ENCODE data around the gene CFAP97D2.
A peak's percentile ranks its signal among the peaks of the same experiment; 100 is the strongest.
"Not testable (repeated sequence)": the region's sequence is repeated elsewhere in the genome, so short reads cannot be mapped to it uniquely, and the experiment has no call there.

The CFAP97D2 gene

GRCh38 chr13:114158869-114159666 lies 20.0 kb upstream of the CFAP97D2 start:
- H3K23ac ChIP-seq (ENCODE audit: low read length in 2 of 2); H2BK120ac ChIP-seq (ENCODE audit: low read depth, low read length); H3K18ac ChIP-seq (ENCODE audit: low read depth in 1 of 2, low read length in 2 of 2); H3K4me3 ChIP-seq (ENCODE audit: insufficient read depth in 1 of 2, low read depth in 1 of 2, low read length in 2 of 2); H3K4ac ChIP-seq (ENCODE audit: low read depth in 1 of 2, low read length in 2 of 2); DNase-seq; H3K79me1 ChIP-seq (replicated peaks; ENCODE audit: low read length, poor library complexity, severe bottlenecking); H4K91ac ChIP-seq (ENCODE audit: low read length); H3K9ac ChIP-seq (ENCODE audit: low read length); H3K4me2 ChIP-seq (ENCODE audit: low read length, poor library complexity, severe bottlenecking); H2BK15ac ChIP-seq (ENCODE audit: low read depth, poor library complexity, severe bottlenecking); H2BK5ac ChIP-seq (ENCODE audit: low read depth, low read length, poor library complexity, severe bottlenecking); H2AK5ac ChIP-seq (ENCODE audit: low read length, severe bottlenecking); H3K14ac ChIP-seq (ENCODE audit: low read length in 2 of 2); H3K4me1 ChIP-seq (ENCODE audit: control insufficient read depth, insufficient read depth, low read depth, low read length); H3K36me3 ChIP-seq (ENCODE audit: control insufficient read depth in 1 of 2, insufficient read depth in 2 of 2, low read depth in 1 of 2, low read length in 2 of 2); H3K27ac ChIP-seq (ENCODE audit: low read length, poor library complexity, severe bottlenecking); H2BK12ac ChIP-seq (ENCODE audit: low read length in 2 of 2); H3K9me3 ChIP-seq (ENCODE audit: control insufficient read depth, low read length); H2AFZ ChIP-seq (ENCODE audit: low read depth, low read length); H4K8ac ChIP-seq (ENCODE audit: low read length): not testable (repeated sequence)
- H3K27me3 ChIP-seq (ENCODE audit: control insufficient read depth in 1 of 2, insufficient read depth in 1 of 2, low read length in 2 of 2): peaks cover 30 to 54% of the 10 kb centered on the region in 2 experiments
- 81% methylated on average over 13 of the region's 13 CpGs for WGBS

GRCh38 chr13:114161028-114161556 lies 18.0 kb upstream of the CFAP97D2 start:
- Histone ChIP-seq H2BK12ac (ENCODE audit: low read length in 2 of 2) (no peak overlapping the region), H3K9me3 (ENCODE audit: control insufficient read depth, low read length) (no peaks in the 10 kb centered on the region), H3K4me3 (ENCODE audit: insufficient read depth in 1 of 2, low read depth in 1 of 2, low read length in 2 of 2) (no peak overlapping the region), H3K4me1 (ENCODE audit: control insufficient read depth, insufficient read depth, low read depth, low read length) (peaks cover 1% of the 10 kb centered on the region), H3K9ac (ENCODE audit: low read length) (no peak overlapping the region), H3K14ac (ENCODE audit: low read length in 2 of 2) (no peak overlapping the region), H3K27me3 (ENCODE audit: control insufficient read depth in 1 of 2, insufficient read depth in 1 of 2, low read length in 2 of 2) (peaks cover 46 to 75% of the 10 kb centered on the region in 2 experiments), H3K79me1 (replicated peaks; ENCODE audit: low read length, poor library complexity, severe bottlenecking) (no peaks in the 10 kb centered on the region), H2BK120ac (ENCODE audit: low read depth, low read length) (no peak overlapping the region), H2AFZ (ENCODE audit: low read depth, low read length) (no peak overlapping the region), H4K91ac (ENCODE audit: low read length) (no peak overlapping the region), H3K4me2 (ENCODE audit: low read length, poor library complexity, severe bottlenecking) (no peak overlapping the region), H3K27ac (ENCODE audit: low read length, poor library complexity, severe bottlenecking) (no peak overlapping the region), H4K8ac (ENCODE audit: low read length) (no peak overlapping the region), H2AK5ac (ENCODE audit: low read length, severe bottlenecking) (no peak overlapping the region), H3K18ac (ENCODE audit: low read depth in 1 of 2, low read length in 2 of 2) (no peak overlapping the region), H3K23ac (ENCODE audit: low read length in 2 of 2) (no peak overlapping the region), H3K36me3 (ENCODE audit: control insufficient read depth in 1 of 2, insufficient read depth in 2 of 2, low read depth in 1 of 2, low read length in 2 of 2) (no peaks in the 10 kb centered on the region), H3K4ac (ENCODE audit: low read depth in 1 of 2, low read length in 2 of 2) (no peak overlapping the region), H2BK15ac (ENCODE audit: low read depth, poor library complexity, severe bottlenecking) (no peak overlapping the region), H2BK5ac (ENCODE audit: low read depth, low read length, poor library complexity, severe bottlenecking) (no peak overlapping the region)
- WGBS: 95% methylated on average over 47 of the region's 47 CpGs
- no peak for DNase-seq

GRCh38 chr13:114161644-114162532 lies 17.2 kb upstream of the CFAP97D2 start:
- peaks cover 46 to 70% of the 10 kb centered on the region in 2 experiments for H3K27me3 ChIP-seq (ENCODE audit: control insufficient read depth in 1 of 2, insufficient read depth in 1 of 2, low read length in 2 of 2)
- no peak overlapping the region for H2BK12ac ChIP-seq (ENCODE audit: low read length in 2 of 2)
- no peak overlapping the region for H2AK5ac ChIP-seq (ENCODE audit: low read length, severe bottlenecking)
- no peak overlapping the region for H4K8ac ChIP-seq (ENCODE audit: low read length)
- peaks cover 1% of the 10 kb centered on the region for H3K4me1 ChIP-seq (ENCODE audit: control insufficient read depth, insufficient read depth, low read depth, low read length)
- WGBS: 79% methylated on average over 32 of the region's 32 CpGs
- H3K9me3 ChIP-seq (ENCODE audit: control insufficient read depth, low read length): no peaks in the 10 kb centered on the region
- no peak overlapping the region for H4K91ac ChIP-seq (ENCODE audit: low read length)
- no peak overlapping the region for H3K18ac ChIP-seq (ENCODE audit: low read depth in 1 of 2, low read length in 2 of 2)
- H3K27ac ChIP-seq (ENCODE audit: low read length, poor library complexity, severe bottlenecking): no peak overlapping the region
- no peaks in the 10 kb centered on the region for H3K79me1 ChIP-seq (replicated peaks; ENCODE audit: low read length, poor library complexity, severe bottlenecking)
- H2BK5ac ChIP-seq (ENCODE audit: low read depth, low read length, poor library complexity, severe bottlenecking): no peak overlapping the region
- H3K4me2 ChIP-seq (ENCODE audit: low read length, poor library complexity, severe bottlenecking): no peak overlapping the region
- no peak overlapping the region for H2AFZ ChIP-seq (ENCODE audit: low read depth, low read length)
- H3K36me3 ChIP-seq (ENCODE audit: control insufficient read depth in 1 of 2, insufficient read depth in 2 of 2, low read depth in 1 of 2, low read length in 2 of 2): no peaks in the 10 kb centered on the region
- H3K14ac ChIP-seq (ENCODE audit: low read length in 2 of 2): no peak overlapping the region
- H3K23ac ChIP-seq (ENCODE audit: low read length in 2 of 2): no peak overlapping the region
- H3K9ac ChIP-seq (ENCODE audit: low read length): no peak overlapping the region
- H2BK15ac ChIP-seq (ENCODE audit: low read depth, poor library complexity, severe bottlenecking): no peak overlapping the region
- H3K4ac ChIP-seq (ENCODE audit: low read depth in 1 of 2, low read length in 2 of 2): no peak overlapping the region
- H2BK120ac ChIP-seq (ENCODE audit: low read depth, low read length): no peak overlapping the region
- H3K4me3 ChIP-seq (ENCODE audit: insufficient read depth in 1 of 2, low read depth in 1 of 2, low read length in 2 of 2): peak overlapping the region in 1 of 2 experiments; percentile 14
- DNase-seq: no peak

GRCh38 chr13:114162533-114162922 lies 16.5 kb upstream of the CFAP97D2 start:
- Histone ChIP-seq H3K23ac (ENCODE audit: low read length in 2 of 2) (no peak overlapping the region), H3K4me1 (ENCODE audit: control insufficient read depth, insufficient read depth, low read depth, low read length) (no peaks in the 10 kb centered on the region), H3K9me3 (ENCODE audit: control insufficient read depth, low read length) (no peaks in the 10 kb centered on the region), H2BK15ac (ENCODE audit: low read depth, poor library complexity, severe bottlenecking) (no peak overlapping the region), H3K4ac (ENCODE audit: low read depth in 1 of 2, low read length in 2 of 2) (no peak overlapping the region), H3K27ac (ENCODE audit: low read length, poor library complexity, severe bottlenecking) (no peak overlapping the region), H3K18ac (ENCODE audit: low read depth in 1 of 2, low read length in 2 of 2) (no peak overlapping the region), H2BK5ac (ENCODE audit: low read depth, low read length, poor library complexity, severe bottlenecking) (no peak overlapping the region), H2AFZ (ENCODE audit: low read depth, low read length) (no peak overlapping the region), H4K91ac (ENCODE audit: low read length) (no peak overlapping the region), H2AK5ac (ENCODE audit: low read length, severe bottlenecking) (no peak overlapping the region), H3K4me3 (ENCODE audit: insufficient read depth in 1 of 2, low read depth in 1 of 2, low read length in 2 of 2) (peak overlapping the region in 1 of 2 experiments; percentile 14), H3K36me3 (ENCODE audit: control insufficient read depth in 1 of 2, insufficient read depth in 2 of 2, low read depth in 1 of 2, low read length in 2 of 2) (no peaks in the 10 kb centered on the region), H3K27me3 (ENCODE audit: control insufficient read depth in 1 of 2, insufficient read depth in 1 of 2, low read length in 2 of 2) (peaks cover 42 to 70% of the 10 kb centered on the region in 2 experiments), H3K9ac (ENCODE audit: low read length) (no peak overlapping the region), H3K4me2 (ENCODE audit: low read length, poor library complexity, severe bottlenecking) (no peak overlapping the region), H4K8ac (ENCODE audit: low read length) (no peak overlapping the region), H2BK120ac (ENCODE audit: low read depth, low read length) (no peak overlapping the region), H3K14ac (ENCODE audit: low read length in 2 of 2) (no peak overlapping the region), H3K79me1 (replicated peaks; ENCODE audit: low read length, poor library complexity, severe bottlenecking) (no peaks in the 10 kb centered on the region), H2BK12ac (ENCODE audit: low read length in 2 of 2) (no peak overlapping the region)
- no peak for DNase-seq
- 91% methylated on average over 16 of the region's 16 CpGs for WGBS
